Measurements from ENCODE around the gene GPR146. TPM values are rescaled to one million over a fixed set of nuclear protein-coding genes. Genes with fewer than 3 reads are reported as not detected.

GPR146 gene
- total RNA-seq, 1 experiment from 2014 or later = 2.9 TPM

DNA sequence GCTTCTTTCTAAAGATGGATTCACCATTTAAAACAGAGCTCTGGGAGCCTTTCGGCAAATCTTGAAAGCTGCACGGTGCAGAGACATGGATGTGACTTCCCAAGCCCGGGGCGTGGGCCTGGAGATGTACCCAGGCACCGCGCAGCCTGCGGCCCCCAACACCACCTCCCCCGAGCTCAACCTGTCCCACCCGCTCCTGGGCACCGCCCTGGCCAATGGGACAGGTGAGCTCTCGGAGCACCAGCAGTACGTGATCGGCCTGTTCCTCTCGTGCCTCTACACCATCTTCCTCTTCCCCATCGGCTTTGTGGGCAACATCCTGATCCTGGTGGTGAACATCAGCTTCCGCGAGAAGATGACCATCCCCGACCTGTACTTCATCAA lies 47.3 kb downstream of the GPR146 start (continued):
- TF ChIP-seq, protein P1, sequence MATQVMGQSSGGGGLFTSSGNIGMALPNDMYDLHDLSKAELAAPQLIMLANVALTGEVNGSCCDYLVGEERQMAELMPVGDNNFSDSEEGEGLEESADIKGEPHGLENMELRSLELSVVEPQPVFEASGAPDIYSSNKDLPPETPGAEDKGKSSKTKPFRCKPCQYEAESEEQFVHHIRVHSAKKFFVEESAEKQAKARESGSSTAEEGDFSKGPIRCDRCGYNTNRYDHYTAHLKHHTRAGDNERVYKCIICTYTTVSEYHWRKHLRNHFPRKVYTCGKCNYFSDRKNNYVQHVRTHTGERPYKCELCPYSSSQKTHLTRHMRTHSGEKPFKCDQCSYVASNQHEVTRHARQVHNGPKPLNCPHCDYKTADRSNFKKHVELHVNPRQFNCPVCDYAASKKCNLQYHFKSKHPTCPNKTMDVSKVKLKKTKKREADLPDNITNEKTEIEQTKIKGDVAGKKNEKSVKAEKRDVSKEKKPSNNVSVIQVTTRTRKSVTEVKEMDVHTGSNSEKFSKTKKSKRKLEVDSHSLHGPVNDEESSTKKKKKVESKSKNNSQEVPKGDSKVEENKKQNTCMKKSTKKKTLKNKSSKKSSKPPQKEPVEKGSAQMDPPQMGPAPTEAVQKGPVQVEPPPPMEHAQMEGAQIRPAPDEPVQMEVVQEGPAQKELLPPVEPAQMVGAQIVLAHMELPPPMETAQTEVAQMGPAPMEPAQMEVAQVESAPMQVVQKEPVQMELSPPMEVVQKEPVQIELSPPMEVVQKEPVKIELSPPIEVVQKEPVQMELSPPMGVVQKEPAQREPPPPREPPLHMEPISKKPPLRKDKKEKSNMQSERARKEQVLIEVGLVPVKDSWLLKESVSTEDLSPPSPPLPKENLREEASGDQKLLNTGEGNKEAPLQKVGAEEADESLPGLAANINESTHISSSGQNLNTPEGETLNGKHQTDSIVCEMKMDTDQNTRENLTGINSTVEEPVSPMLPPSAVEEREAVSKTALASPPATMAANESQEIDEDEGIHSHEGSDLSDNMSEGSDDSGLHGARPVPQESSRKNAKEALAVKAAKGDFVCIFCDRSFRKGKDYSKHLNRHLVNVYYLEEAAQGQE (IDR thresholded peaks at IDR 0.05; ENCODE audit: insufficient read depth in 1 of 2, low read depth in 2 of 2, low read length in 1 of 2) = no peak

DNA sequence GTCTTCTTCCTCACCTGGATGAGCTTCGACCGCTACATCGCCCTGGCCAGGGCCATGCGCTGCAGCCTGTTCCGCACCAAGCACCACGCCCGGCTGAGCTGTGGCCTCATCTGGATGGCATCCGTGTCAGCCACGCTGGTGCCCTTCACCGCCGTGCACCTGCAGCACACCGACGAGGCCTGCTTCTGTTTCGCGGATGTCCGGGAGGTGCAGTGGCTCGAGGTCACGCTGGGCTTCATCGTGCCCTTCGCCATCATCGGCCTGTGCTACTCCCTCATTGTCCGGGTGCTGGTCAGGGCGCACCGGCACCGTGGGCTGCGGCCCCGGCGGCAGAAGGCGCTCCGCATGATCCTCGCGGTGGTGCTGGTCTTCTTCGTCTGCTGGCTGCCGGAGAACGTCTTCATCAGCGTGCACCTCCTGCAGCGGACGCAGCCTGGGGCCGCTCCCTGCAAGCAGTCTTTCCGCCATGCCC lies 47.9 kb downstream of the GPR146 start:
- DNase-seq (ENCODE audit: low read depth, low spot score) = no peak
- H3K4me3 ChIP-seq (ENCODE audit: low read depth in 2 of 2, low read length in 2 of 2) = no peak overlapping the region
- BruUV-seq (replicated peaks) = no TSS peak
- H3K27ac ChIP-seq (ENCODE audit: low read length) = no peak overlapping the region
- intact Hi-C loops (cut with micrococcal nuclease; ENCODE audit: unreplicated experiment) = no loop called here
- CTCF ChIA-PET = no interaction called here
- no peaks in the 10 kb centered on the region for H3K36me3 ChIP-seq (ENCODE audit: control insufficient read depth, insufficient read depth, low read length)
- POLR2A ChIA-PET = no interaction called here
- H3K9me3 ChIP-seq (ENCODE audit: control insufficient read depth, insufficient read depth, low read depth, low read length) = no peaks in the 10 kb centered on the region
- peaks cover 22% of the 10 kb centered on the region for H3K4me1 ChIP-seq (ENCODE audit: control insufficient read depth, insufficient read depth, low read length)
- H3K27me3 ChIP-seq (ENCODE audit: control insufficient read depth, insufficient read depth, low read length) = no peaks in the 10 kb centered on the region
- ATAC-seq = no peak
- in situ Hi-C loops (cut with HindIII; ENCODE audit: low pct_unique_long_range_greater_than_20kb, low sequenced_read_pairs) = no loop called here
- TF ChIP-seq TCF7L2 (IDR thresholded peaks at IDR 0.05; ENCODE audit: low read depth, low read length) (no peak), POLR2AphosphoS5 (IDR thresholded peaks at IDR 0.05; ENCODE audit: low read depth, low read length) (no peak), SIN3A (IDR thresholded peaks at IDR 0.05; ENCODE audit: borderline replicate concordance, insufficient read depth, low read depth, low read length) (no peak)
- TF ChIP-seq, protein P2, sequence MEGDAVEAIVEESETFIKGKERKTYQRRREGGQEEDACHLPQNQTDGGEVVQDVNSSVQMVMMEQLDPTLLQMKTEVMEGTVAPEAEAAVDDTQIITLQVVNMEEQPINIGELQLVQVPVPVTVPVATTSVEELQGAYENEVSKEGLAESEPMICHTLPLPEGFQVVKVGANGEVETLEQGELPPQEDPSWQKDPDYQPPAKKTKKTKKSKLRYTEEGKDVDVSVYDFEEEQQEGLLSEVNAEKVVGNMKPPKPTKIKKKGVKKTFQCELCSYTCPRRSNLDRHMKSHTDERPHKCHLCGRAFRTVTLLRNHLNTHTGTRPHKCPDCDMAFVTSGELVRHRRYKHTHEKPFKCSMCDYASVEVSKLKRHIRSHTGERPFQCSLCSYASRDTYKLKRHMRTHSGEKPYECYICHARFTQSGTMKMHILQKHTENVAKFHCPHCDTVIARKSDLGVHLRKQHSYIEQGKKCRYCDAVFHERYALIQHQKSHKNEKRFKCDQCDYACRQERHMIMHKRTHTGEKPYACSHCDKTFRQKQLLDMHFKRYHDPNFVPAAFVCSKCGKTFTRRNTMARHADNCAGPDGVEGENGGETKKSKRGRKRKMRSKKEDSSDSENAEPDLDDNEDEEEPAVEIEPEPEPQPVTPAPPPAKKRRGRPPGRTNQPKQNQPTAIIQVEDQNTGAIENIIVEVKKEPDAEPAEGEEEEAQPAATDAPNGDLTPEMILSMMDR (IDR thresholded peaks at IDR 0.05) = no peak
- TF ChIP-seq, protein P1 (IDR thresholded peaks at IDR 0.05; ENCODE audit: insufficient read depth in 1 of 2, low read depth in 2 of 2, low read length in 1 of 2) = no peak

DNA sequence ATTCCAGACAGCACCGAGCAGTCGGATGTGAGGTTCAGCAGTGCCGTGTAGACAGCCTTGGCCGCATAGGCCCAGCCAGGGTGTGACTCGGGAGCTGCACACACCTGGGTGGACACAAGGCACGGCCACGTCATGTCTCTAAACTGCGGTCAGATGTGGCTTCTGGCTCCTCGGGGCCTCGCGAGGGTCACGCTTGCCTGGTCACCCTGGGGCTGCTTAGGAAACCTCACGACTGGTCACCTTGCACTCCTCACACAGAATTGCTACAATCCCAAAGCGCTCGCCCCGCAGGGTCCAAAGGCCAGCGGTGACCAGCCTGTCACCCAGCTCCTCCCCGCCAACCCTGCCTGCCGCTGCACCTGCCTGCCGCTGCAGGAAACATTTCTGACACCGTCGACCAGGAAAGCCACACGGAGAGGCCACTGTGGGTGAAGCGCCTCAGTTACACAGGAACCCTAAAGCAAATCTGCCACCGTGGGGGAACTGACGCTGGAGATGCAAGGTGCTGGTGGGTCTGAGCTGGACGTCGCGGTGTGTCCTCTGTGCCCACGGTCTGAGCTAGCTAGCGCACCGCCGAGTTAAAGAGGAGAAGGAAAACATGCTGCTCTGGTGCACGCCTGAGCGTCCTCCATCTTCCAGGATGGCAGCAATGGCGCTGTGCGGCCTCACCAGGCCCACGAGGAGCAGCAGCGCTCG lies 48.6 kb downstream of the GPR146 start:
- POLR2A ChIA-PET = no interaction called here
- ATAC-seq (no peak), DNase-seq (ENCODE audit: low read depth, low spot score) (no peak)
- CTCF ChIA-PET = no interaction called here
- no peaks in the 10 kb centered on the region for H3K9me3 ChIP-seq (ENCODE audit: control insufficient read depth, insufficient read depth, low read depth, low read length)
- no TSS peak for BruUV-seq (replicated peaks)
- peaks cover 15% of the 10 kb centered on the region for H3K4me1 ChIP-seq (ENCODE audit: control insufficient read depth, insufficient read depth, low read length)
- in situ Hi-C loops (cut with HindIII; ENCODE audit: low pct_unique_long_range_greater_than_20kb, low sequenced_read_pairs) (no loop called here), intact Hi-C loops (cut with micrococcal nuclease; ENCODE audit: unreplicated experiment) (no loop called here)
- no peaks in the 10 kb centered on the region for H3K36me3 ChIP-seq (ENCODE audit: control insufficient read depth, insufficient read depth, low read length)
- TF ChIP-seq POLR2AphosphoS5 (IDR thresholded peaks at IDR 0.05; ENCODE audit: low read depth, low read length) = no peak
- TF ChIP-seq, protein P1 (IDR thresholded peaks at IDR 0.05; ENCODE audit: insufficient read depth in 1 of 2, low read depth in 2 of 2, low read length in 1 of 2) = no peak
- TF ChIP-seq, protein P2 (IDR thresholded peaks at IDR 0.05) = no peak
- no peak for TF ChIP-seq SIN3A (IDR thresholded peaks at IDR 0.05; ENCODE audit: borderline replicate concordance, insufficient read depth, low read depth, low read length)
- no peak for TF ChIP-seq TCF7L2 (IDR thresholded peaks at IDR 0.05; ENCODE audit: low read depth, low read length)
- H3K27me3 ChIP-seq (ENCODE audit: control insufficient read depth, insufficient read depth, low read length) = no peaks in the 10 kb centered on the region
- no peak overlapping the region for H3K4me3 ChIP-seq (ENCODE audit: low read depth in 2 of 2, low read length in 2 of 2)
- no peak overlapping the region for H3K27ac ChIP-seq (ENCODE audit: low read length)

All from Panc1 (cell line).